Activated T-cell treated with anti-CD3 and anti-CD28 coated beads, Interleukin-2, amount 50 U/mL, for 72 hours (primary cell): Measurements from ENCODE around the gene CEP126. TPM values are rescaled to one million over a fixed set of nuclear protein-coding genes. Genes with fewer than 3 reads are reported as not detected.

Experiments
- total RNA-seq, 2 donors: library from RNA; stranded (reverse); gene quantifications; one replicate each; pipeline ENCODE4 v1.2.3, GENCODE V29; 2022

CEP126 gene
- total RNA-seq, 2 donors from 2014 or later, result 1.8 to 2.0 TPM

Other genes starting within 250 kb of the CEP126 start
- gene ANGPTL5, start 1.5 kb downstream of the CEP126 start, total RNA-seq, result not detected
- not detected for gene CFAP300, start 132.4 kb downstream of the CEP126 start, total RNA-seq
- under 1 TPM; 0.22 to 0.63 TPM for gene YAP1, start 195.4 kb downstream of the CEP126 start, total RNA-seq